ENCODE data around the gene RUFY3.
"Not testable (repeated sequence)": the region's sequence is repeated elsewhere in the genome, so short reads cannot be mapped to it uniquely, and the experiment has no call there.

The RUFY3 gene

DNA sequence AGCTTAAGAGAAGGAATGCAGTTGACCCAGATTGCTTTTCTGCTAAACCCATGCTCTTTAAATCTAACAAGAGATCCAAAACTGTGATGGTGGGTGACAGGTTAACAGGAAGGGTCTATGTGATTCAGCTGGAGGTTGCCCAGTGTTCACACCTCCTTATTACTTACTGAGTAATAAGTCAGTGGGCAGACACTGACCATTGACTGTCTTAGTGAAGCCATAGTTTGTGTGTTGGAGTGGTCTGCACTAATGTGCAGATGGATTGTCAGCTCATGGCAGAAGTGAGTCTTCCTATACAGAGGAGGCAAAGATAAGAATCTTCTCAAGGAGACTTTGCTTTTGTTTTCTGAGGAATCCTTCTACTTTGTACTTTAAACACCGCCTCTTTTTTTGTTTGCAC lies 15.2 kb upstream of the RUFY3 start:
- DNase-seq = no peak

DNA sequence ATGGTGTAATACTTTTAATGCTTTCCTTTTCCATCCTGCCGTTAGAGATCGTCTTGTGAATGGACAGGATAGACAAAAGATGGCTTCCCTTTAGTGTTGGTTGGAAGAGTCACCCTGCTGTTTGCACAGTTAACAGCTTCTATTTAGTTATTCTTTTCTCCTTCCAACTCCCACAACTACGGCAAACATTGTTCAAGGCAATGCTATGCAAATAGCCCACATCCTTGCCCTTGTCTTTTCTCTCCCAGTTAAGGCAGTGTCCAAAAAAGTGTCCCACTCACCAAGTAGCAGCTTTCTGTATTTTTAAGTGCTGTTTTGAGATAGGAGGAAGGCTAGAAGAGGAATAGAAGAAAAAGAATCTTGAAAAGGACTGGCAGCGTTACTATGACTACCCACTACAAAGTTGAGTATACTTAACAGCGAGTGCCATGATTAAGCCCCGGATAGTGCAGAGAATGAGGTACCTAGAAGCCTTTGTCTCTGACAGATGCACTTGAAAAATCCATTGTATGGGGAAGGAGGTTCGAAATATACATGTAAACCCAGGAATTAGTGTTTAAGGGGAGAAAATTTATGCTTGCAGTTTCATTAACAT lies 12.1 kb upstream of the RUFY3 start:
- no peak for DNase-seq

DNA sequence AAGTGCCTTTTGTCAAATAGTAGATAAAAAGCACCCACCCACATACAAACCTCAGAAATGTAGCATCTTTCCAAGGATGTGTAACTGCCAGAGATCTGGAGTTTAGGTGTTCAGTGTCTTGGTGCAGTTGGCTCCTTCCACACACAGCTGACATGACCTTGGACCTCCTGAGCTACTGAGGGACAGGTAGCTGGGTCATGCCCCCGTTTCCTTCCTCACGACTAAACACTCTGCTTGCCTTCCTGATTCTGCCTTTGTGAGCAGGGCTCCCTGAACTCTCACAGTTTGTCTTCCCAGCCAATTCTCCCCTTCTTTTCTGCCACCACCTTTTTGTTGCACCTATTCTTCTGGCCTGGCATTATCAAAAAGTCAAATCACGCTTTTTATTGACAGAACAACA lies 10.2 kb upstream of the RUFY3 start:
- DNase-seq = no peak

DNA sequence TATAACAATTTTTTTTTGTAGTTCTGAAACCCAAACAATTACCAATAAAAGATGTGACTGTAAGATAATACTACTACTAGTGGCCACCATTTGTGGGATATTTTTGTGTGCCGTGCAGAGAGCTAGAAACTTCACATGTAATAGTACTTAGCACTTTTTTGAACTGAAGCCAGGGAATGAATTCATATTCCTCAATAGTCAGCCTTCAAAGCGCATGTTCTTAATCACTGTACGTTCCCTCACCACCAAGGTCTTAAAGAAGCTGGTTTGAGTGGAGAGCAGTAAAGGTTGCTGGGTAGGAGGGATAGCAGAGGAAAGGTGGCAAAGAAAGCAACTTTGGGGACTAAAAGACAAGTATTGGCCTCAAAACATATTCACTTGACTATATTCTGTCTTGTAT lies 9.6 kb upstream of the RUFY3 start:
- DNase-seq = no peak

DNA sequence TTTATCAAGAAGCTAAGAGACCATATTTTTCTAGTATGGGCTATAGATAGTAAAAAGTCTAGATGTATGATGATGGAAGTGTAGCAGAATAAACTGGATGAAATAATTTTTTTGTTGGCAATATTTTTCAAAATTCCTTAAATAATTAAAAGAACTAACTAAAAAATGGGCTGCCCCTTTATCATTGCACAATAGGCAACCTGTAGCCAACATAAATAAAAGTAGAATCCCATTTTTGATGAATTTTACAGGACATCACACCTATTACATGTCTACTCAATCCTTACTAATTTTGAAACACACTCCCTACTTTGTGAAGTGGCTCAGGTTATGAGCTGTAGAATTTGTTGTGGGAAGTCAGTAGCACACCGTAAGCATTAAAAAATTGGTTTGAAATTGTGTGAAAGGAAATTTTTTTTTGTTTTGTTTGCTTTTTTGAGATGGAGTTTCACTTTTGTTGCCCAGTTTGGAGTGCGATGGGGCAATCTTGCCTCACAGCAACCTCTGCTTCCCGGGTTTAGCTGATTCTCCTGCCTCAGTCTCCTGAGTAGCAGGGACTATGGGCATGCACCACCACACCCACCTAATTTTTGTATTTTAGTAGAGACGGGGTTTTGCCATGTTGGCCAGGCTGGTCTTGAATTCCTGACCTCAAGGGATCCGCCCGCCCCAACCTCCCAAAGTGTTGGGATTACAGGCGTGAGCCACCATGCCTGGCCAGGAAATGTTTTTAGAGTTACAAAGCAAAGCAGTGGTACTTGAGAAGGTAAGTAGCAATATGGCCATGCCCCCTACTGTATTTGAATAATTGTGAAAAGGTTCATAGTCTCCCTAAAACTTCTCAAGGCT lies 8.9 kb upstream of the RUFY3 start:
- DNase-seq = no peak

DNA sequence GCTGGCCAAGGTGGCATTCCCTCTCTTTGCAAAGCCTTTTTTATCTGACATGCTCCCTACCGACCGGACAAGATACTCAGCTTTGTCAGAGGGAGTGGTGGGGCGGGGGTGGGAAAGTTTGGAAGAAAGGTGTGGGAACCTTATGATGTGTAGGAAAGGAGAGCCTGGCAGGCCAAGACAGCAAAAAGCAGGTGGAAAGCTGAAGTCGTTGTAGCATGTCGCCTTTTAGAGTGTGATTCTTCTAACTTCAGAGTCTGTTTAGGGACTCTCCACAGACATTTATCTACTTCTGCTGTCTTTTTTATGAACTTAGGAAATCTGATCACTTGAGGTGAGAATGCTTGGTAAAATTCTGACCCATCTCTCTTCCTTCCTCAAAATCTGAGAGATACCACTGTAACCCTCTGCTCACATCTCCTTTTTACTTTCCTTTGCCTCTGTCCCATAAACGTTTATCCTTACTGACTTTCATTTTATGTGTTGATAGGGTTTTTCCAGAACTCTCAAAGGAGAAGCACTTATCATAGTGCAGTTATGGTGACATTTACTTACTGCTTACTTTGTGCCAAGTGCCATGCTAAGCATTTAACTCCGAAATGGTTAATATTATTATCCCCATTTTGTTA lies 8.2 kb upstream of the RUFY3 start:
- no peak for DNase-seq

DNA sequence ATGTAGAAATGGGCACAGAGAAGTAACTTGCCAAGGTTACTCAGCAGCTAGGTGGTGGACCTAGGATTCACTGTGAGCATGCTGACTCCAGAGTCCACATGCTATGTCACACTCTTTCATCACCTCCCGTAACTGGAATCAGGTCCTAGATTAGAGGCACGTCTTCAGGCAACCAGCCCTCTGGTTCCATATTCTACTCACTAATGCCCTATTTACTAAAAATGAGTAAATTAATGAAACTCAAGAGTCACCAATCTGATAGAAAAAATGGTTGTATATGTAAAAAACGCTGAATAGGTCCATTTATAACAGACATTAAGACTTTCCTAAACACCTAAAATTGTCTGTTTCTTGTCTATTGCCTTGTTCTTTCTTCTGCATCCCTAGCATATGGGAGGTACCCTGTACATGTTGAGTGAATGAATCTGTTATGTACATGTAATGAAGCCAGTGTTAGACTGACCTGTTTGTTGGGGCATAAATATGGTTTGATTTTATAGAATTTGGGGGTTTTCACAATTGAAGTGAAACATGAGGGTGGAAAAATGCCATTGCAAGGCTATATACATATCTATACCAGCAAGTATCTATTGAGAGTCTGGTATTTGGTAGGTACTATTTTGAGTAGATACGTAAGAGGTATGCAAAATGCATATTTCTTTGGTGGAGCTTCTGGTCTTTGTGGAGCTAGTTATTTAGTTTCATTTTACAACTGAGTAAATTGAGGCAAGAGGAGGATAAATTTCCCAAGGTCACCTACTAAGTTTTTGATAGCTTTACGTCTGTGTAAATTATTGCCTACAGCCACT lies 7.5 kb upstream of the RUFY3 start:
- no peak for DNase-seq

DNA sequence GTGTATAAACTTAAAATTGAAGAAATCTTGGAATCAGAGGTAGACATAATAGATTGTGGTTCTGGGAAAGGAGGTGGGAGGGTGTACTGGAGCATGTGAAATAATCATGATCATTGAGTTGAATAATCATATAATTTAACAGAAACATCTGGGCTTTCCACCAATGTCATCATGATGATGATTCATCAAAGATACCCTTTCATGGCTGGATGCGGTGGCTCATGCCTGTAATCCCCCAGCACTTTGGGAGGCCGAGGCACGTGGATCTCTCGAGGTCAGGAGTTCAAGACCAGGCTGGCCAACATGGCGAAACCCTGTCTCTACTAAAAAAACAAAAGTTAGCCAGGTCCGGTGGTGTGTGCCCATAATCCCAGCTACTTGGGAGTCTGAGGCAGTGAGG lies 6.7 kb upstream of the RUFY3 start:
- no peak for DNase-seq

DNA sequence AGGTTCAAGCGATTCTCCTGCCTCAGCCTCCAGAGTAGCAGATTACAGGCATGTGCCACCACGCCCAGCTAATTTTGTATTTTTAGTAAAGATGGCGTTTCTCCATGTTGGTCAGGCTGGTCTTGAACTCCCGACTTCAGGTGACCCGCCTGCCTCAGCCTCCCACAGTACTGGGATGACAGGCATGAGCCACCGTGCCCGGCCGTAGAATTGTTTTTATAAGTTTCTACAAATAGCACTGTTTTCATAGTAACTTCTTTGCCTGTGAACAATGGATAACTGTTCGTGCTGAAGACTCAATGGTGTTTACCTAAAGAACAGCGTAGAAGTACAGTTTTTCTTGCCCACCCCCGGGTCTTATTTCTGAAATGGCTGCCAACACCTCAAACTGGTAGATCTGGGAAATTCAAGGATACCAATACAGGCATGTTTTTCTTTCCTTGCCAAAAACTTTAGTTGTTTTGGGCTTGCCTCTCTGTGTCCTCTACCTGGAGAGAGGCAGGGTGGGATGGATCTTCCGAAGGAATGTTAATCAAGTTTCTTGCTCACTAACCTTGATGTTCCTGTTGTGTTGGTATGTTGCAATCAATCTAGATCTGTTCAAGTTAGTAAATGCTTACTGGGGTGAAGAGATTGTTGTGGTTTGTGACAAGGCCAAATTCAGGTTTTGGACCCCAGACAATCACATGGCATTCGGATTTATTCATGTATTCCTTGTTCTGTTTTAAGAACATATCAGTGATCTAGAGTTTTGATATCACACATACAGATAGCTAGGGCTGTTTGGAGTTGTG lies 2.8 kb upstream of the RUFY3 start:
- no peak for DNase-seq

DNA sequence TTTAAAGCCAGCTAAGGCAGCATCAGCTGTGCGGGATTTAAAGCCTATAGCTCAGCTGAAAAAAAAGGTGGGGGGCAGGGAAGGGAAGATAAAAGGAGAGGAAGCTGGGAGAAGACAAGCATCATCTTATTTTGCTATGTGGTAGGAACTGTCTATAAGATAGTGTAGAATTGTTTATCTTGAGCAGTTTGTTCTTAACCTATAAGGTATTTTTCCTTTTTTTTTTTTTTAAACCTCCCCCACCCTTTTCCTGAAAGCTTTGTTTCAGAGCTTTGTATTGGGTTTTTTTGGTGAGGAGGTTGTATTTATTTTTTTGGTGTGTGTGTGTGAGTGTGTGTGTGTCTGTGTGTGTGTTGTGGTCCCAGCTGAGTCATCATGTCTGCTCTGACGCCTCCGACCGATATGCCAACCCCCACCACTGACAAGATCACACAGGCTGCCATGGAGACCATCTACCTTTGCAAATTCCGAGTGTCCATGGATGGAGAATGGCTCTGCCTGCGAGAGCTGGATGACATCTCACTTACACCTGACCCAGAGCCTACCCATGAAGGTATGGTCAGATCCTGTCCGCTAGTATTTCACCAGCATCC lies 531 bp downstream of the RUFY3 start:
- no peak for DNase-seq

DNA sequence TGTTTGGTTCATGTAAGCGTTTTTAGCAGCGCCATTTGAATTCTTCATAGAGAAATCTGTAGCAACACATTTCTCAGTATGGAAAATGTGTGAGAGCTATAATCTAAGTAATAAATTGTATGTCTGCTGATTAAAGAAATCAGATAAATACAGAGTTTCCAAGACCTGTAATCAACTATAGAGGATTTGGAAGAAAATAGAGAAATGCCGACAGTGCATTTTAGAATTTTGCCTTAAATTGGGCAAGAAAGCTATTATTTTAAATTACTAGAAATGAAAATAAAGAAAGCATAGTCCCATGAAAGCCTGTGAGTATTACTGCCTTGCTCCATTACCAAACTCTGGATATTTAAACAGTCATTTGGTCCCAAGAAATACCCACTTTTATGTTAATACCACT lies 2.7 kb downstream of the RUFY3 start:
- no peak for DNase-seq

DNA sequence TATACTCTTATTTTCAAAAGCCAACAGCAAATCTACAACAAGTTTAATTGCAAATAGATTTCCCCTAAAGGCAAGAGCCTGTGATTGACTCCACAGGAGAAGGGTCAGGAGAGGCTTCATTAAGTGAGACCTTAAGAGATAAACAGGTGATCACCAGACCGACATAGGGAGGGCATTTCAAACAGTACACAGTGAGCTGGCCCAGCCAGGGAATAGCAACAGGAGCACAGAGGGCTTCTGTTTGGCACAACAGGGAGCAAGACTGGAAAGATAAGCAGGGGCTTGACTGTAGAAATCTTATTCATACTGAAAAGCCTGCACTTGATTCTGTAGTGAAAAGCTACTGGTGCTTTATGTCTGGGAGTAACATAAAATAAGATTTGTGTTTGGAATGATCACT lies 3.9 kb downstream of the RUFY3 start:
- no peak for DNase-seq

DNA sequence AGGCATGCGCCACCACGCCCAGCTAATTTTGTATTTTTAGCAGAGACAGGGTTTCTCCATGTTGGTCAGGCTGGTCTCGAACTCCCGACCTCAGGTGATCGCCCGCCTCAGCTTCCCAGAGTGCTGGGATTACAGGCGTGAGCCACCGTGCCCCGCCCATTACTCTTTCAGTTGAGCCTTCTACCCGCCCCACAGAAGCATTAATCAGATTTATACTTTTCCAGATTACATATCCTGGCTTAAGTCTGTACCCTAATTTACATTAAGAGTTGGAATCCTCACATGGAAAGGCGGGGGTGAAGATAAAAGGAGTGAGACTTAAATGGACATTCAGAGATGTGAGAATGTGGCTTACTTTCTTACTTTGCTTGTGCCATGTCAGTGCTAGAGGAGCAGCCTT lies 4.8 kb downstream of the RUFY3 start:
- DNase-seq = not testable (repeated sequence)

DNA sequence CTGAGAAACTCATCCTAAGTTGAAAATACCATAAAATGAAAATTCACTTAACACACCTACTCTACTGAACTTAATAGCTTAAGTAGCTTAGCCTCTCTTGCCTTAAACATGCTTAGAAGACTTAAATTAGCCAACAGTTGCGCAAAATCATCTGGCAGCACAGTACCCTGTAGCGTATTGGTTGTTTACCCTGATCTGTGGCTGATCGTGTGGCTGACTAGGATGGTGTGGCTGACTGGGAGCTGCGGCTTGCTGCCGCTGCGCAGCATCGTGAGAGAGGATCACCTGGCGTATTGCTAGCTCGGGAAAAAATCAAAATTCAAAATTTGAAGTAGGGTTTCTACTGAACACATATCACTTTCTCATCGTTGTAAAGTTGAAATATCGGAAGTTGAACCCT lies 6.3 kb downstream of the RUFY3 start:
- DNase-seq = no peak

DNA sequence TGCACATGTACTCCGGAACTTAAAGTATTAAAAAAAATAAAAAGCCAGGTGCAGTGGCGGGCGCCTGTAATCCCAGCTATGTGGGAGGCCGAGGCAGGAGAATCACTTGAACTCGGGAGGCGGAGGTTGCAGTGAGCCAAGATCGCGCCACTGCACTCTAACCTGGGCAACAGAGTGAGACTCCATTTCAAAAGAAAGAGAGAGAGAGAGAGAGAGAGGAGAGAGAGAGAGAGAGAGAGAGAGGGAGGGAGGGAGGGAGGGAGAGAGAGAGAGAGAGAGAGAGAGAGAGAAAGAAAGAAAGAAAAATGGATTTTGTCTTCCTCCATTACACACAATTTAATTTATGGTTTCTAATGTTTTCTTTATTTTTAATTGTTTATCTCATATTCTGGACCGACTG lies 11.1 kb downstream of the RUFY3 start:
- DNase-seq = not testable (repeated sequence)

DNA sequence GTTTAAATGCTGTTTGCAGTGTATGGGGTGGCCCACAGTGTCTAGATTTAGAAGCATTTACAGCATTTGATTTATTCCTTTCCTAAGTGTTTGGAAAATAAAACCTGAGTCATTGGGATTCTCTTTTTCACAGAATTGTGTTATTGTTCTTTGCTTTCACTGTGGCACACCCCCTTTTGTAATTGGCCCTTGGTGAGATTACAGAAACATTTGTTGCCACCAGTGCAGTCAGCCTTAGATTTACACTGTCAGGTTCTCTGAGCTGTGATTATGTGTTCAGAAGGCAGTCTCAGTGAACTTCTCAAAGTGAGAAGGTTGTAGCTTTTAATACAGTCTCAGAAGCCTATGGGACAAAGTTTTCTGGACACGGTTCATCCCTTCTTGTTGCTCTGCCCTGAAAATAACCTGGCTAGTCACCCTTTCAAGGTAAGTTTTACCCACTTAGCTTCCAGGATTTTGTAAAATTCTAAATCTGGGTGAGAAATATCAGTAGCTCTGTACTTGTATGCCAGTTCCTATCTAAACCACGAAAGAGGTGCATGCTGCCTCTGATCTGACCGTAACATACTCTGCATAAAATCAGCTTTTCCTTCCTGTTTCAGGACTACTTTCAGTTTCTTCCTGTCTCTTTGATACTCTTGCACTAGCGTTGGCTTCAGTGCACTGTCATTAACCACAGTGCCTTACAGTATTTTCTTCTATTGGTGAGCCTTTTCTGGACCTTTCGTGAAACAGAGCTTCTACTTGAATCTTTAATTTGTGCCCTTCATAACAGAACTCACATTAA lies 12.6 kb downstream of the RUFY3 start:
- no peak for DNase-seq

DNA sequence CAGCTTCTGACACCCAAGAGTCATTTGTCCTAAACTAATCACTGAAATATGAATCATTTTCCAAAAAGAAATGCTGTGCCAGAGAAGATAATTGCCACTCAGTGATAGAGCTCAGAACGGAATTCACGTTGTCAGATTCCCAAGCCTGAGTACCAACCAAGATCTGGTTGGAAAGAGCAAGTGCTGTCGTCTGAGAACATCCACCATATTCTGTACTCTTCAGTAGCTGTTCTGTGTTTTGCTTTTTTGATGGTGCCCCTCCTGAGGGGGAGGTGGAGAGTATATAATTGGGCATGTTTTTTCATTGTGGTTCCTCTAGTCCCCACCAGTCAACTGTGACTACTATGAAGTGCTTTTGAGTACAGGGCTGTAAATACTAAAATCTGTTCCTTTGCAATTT lies 13.2 kb downstream of the RUFY3 start:
- no peak for DNase-seq

DNA sequence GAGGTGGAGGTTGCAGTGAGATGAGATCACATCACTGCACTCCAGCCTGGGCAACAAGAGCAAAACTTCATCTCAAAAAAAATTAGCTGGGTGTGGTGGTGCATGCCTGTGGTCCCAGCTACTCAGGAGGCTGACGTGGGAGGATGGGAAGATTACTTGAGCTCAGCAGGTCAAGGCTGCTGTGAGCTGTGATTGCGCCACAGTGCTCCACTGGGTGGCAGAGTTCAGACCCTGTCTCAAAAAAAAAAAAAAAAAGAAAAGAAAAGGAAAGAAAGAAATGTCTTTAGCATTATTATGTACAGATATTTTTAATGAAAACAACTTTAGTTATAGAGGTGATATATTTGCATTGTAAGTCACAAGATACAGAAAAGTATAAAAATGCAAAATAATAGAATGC lies 14.2 kb downstream of the RUFY3 start:
- peak; percentile 14 for DNase-seq

DNA sequence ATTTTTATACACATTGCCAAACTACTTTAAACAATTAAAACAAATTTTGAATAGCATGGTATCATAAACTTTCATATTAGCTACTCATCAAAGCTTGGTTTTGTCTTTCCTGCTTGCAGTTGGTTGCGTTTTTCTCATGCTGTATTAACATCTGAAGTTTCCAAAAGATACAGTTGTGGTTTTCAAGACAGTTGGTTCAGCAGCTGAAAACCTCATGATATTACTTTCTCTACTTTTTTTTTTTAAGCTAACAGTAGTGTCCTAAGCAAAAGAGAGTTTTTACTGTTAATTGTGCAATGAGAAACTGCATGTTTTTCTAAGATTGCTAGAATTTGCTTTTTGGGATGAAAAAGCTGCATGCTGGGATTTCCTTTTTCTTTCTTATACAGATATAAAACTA lies 15.2 kb downstream of the RUFY3 start:
- DNase-seq = no peak

DNA sequence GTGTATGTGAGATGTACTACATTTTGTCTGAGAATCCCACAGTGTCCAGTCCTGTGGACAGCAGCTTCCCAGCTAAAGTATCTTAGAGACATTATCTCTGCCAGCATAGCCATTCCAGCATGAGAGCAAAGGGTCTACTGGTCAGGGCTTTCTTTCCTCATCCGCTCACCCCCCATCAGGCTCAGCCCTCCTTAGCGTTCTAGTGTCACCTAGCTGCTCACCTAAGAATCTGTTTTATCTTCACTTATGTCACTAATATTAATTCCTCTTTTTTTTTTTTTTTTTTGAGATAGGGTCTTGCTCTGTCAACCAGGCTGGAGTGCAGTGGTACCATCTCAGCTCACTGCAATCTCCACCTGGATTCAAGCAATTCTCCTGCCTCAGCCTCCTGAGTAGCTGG lies 15.6 kb downstream of the RUFY3 start:
- DNase-seq = no peak

Measured in activated effector memory CD4-positive, alpha-beta T cell treated with Interleukin-2 at 50 U/mL for 16 hours (primary cell).